ENCODE results near the gene INPP5J. TPM values are rescaled to one million over a fixed set of nuclear protein-coding genes. Genes with fewer than 3 reads are reported as not detected.
"Not testable (repeated sequence)": the region's sequence is repeated elsewhere in the genome, so short reads cannot be mapped to it uniquely, and the experiment has no call there.

The INPP5J gene
- polyA plus RNA-seq, result 10 to 100 TPM in 1 of 3 donors, 1 to 10 TPM in 2; 1.2 to 10.6 (median 1.3) TPM

GRCh38 chr22:31122532-31123291 is at the start of gene INPP5J:
Gene INPP5J (plus strand): TSS chr22:31122966. CDS start chr22:31123015, 49 bp downstream.
- 13 to 47% (median 29%) methylated on average over 9 to 10 of the region's 10 CpGs for WGBS, 3 donors
- H3K27ac ChIP-seq (ENCODE audit: low read depth, low read length), result no peak within 1 kb of the TSS

GRCh38 chr22:31073125-31073524 is 49.6 kb upstream of the INPP5J start:
- H3K27ac ChIP-seq (ENCODE audit: low read depth, low read length), result not testable (repeated sequence)
- 56 to 80% (median 64%) methylated on average over 9 of the region's 9 CpGs for WGBS, 3 donors

GRCh38 chr22:31073545-31074145 is 49.1 kb upstream of the INPP5J start:
- 68 to 84% (median 80%) methylated on average over 5 of the region's 5 CpGs for WGBS, 3 donors
- H3K27ac ChIP-seq (ENCODE audit: low read depth, low read length), result not testable (repeated sequence)

- no peak overlapping the region for H3K27ac ChIP-seq (ENCODE audit: low read depth, low read length)
- WGBS, 3 donors, result 38 to 68% (median 55%) methylated on average over 15 of the region's 15 CpGs
Measured at GRCh38 chr22:31075961-31076360, 46.8 kb upstream of the INPP5J start.

GRCh38 chr22:31077681-31078080 is 45.1 kb upstream of the INPP5J start:
- 77 to 100% (median 95%) methylated on average over 6 of the region's 6 CpGs for WGBS, 3 donors
- no peak overlapping the region for H3K27ac ChIP-seq (ENCODE audit: low read depth, low read length)

GRCh38 chr22:31078389-31078788 is 44.4 kb upstream of the INPP5J start:
- 71 to 86% (median 81%) methylated on average over 2 of the region's 2 CpGs for WGBS, 3 donors
- not testable (repeated sequence) for H3K27ac ChIP-seq (ENCODE audit: low read depth, low read length)

GRCh38 chr22:31079095-31079642 is 43.6 kb upstream of the INPP5J start:
- no peak overlapping the region for H3K27ac ChIP-seq (ENCODE audit: low read depth, low read length)
- 47 to 91% (median 86%) methylated on average over 12 of the region's 12 CpGs for WGBS, 3 donors

- 34 to 38% (median 35%) methylated on average over 5 of the region's 5 CpGs for WGBS, 3 donors
Measured at GRCh38 chr22:31080164-31080847, 42.5 kb upstream of the INPP5J start.

GRCh38 chr22:31080848-31081649 is 41.7 kb upstream of the INPP5J start, which contains the start of gene SMTN:
Gene SMTN (plus strand): TSS chr22:31081318. CDS start chr22:31083259, 1,941 bp downstream.
- WGBS, 3 donors, result 0 to 1% (median 1%) methylated on average over 62 to 63 of the region's 63 CpGs
- H3K27ac ChIP-seq (ENCODE audit: low read depth, low read length), result no peak within 1 kb of the TSS

More at GRCh38 chr22:31080164-31080847, 42.5 kb upstream of the INPP5J start:
- no peak overlapping the region for H3K27ac ChIP-seq (ENCODE audit: low read depth, low read length)

GRCh38 chr22:31081963-31082605 is 40.7 kb upstream of the INPP5J start:
- no peak overlapping the region for H3K27ac ChIP-seq (ENCODE audit: low read depth, low read length)
- 19 to 37% (median 37%) methylated on average over 6 of the region's 6 CpGs for WGBS, 3 donors

- H3K27ac ChIP-seq (ENCODE audit: low read depth, low read length), result no peak overlapping the region
- WGBS, 3 donors, result 36 to 62% (median 53%) methylated on average over 11 of the region's 11 CpGs
Measured at GRCh38 chr22:31082606-31083376, 40.0 kb upstream of the INPP5J start.

- 40 to 84% (median 74%) methylated on average over 3 of the region's 3 CpGs for WGBS, 3 donors
- peak overlapping the region; percentile 31 for H3K27ac ChIP-seq (ENCODE audit: low read depth, low read length)
Measured at GRCh38 chr22:31083377-31083768, 39.4 kb upstream of the INPP5J start.

GRCh38 chr22:31083923-31084810 is 38.6 kb upstream of the INPP5J start:
- no peak overlapping the region for H3K27ac ChIP-seq (ENCODE audit: low read depth, low read length)
- 12 to 36% (median 13%) methylated on average over 18 of the region's 18 CpGs for WGBS, 3 donors

GRCh38 chr22:31084811-31085492 is 37.8 kb upstream of the INPP5J start:
- H3K27ac ChIP-seq (ENCODE audit: low read depth, low read length), result peak overlapping the region; percentile 28
- WGBS, 3 donors, result 0 to 12% (median 1%) methylated on average over 56 to 69 of the region's 69 CpGs

- H3K27ac ChIP-seq (ENCODE audit: low read depth, low read length), result peak overlapping the region; percentile 28
- 8 to 31% (median 9%) methylated on average over 13 of the region's 13 CpGs for WGBS, 3 donors
Measured at GRCh38 chr22:31085493-31085824, 37.3 kb upstream of the INPP5J start.

- 65 to 80% (median 77%) methylated on average over 3 of the region's 3 CpGs for WGBS, 3 donors
Measured at GRCh38 chr22:31085928-31086327, 36.8 kb upstream of the INPP5J start.

More at GRCh38 chr22:31085928-31086327, 36.8 kb upstream of the INPP5J start:
- no peak overlapping the region for H3K27ac ChIP-seq (ENCODE audit: low read depth, low read length)
